Esophagus squamous epithelium (tissue), 4 donors: Measurements from ENCODE around the gene ZNF628.

Experiments used
- POLR2A ChIP-seq, 4 donors: fragments of 450-650 bp; IDR thresholded peaks; one replicate each; pipeline ENCODE4 v1.6.1; 2017; ENCODE audit warnings: antibody characterized with exemption in 4 of 4, mild to moderate bottlenecking in 4 of 4, moderate library complexity in 3 of 4
- TF ChIP-seq, protein P1 (sequence below), 6 experiments: fragments of 450-650 bp in 4 of 6; fragments of 200-600 bp in 2 of 6; sonication (generic) in 2 of 6; IDR thresholded peaks; one replicate each; pipeline ENCODE4 v1.5.1; 2016 to 2019; ENCODE audit warnings: antibody characterized with exemption in 6 of 6, mild to moderate bottlenecking in 4 of 6, moderate library complexity in 4 of 6

DNA sequence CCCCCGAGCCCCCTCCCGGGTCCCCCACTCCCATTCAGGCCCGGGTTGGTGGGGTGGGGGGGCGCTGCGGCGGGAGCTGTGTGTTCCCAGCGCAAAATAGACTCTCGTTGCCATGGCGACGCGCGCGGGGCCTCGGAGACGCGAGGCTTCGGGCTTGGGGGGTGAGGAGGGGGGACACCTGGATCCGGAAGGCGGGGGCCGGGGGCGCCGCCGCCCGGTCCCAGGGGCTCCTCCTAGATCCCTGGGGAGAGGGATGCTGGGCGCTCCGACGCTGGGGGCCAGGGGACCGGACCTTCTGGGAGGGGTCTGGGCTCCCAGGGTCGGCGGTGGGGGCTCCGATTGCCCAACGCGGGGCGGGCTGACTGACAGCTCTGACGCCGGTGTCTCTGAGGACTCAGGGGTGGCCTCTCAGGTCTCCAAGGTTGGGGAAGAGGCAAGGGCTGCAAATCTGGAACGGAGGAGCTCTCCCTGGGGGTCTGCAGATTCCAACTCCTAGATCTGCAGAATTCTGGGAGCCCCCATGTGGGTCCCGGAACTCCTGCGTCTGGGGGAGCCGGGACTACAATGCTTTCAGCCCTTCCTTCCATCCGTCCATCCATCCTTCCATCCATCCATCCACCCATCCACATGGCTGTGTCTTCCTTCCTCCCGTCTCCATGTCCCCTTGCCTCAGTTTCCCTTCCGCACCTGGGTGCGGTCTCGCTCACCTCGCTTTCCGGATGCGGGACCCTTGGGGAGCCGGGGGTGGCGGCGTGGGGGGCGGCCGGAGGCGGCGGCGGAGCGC is 24.3 kb upstream of the ZNF628 start:
- TF ChIP-seq, protein P1, sequence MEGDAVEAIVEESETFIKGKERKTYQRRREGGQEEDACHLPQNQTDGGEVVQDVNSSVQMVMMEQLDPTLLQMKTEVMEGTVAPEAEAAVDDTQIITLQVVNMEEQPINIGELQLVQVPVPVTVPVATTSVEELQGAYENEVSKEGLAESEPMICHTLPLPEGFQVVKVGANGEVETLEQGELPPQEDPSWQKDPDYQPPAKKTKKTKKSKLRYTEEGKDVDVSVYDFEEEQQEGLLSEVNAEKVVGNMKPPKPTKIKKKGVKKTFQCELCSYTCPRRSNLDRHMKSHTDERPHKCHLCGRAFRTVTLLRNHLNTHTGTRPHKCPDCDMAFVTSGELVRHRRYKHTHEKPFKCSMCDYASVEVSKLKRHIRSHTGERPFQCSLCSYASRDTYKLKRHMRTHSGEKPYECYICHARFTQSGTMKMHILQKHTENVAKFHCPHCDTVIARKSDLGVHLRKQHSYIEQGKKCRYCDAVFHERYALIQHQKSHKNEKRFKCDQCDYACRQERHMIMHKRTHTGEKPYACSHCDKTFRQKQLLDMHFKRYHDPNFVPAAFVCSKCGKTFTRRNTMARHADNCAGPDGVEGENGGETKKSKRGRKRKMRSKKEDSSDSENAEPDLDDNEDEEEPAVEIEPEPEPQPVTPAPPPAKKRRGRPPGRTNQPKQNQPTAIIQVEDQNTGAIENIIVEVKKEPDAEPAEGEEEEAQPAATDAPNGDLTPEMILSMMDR (IDR thresholded peaks at IDR 0.05), result no peak
- no peak for TF ChIP-seq POLR2A (IDR thresholded peaks at IDR 0.05)
